ENCODE measurements around the gene SERPINB6. TPM values are rescaled to one million over a fixed set of nuclear protein-coding genes. Genes with fewer than 3 reads are reported as not detected.

SERPINB6 gene
- polyA plus RNA-seq (2012; rRNA removed), result 102 and 111 TPM in 2 replicates
- 109 TPM in 2 replicates for polyA plus RNA-seq (2012; cell fraction: cytosol; rRNA removed)
- polyA plus RNA-seq (2012; cell fraction: nucleus; rRNA removed), result 123 and 128 TPM in 2 replicates

DNA sequence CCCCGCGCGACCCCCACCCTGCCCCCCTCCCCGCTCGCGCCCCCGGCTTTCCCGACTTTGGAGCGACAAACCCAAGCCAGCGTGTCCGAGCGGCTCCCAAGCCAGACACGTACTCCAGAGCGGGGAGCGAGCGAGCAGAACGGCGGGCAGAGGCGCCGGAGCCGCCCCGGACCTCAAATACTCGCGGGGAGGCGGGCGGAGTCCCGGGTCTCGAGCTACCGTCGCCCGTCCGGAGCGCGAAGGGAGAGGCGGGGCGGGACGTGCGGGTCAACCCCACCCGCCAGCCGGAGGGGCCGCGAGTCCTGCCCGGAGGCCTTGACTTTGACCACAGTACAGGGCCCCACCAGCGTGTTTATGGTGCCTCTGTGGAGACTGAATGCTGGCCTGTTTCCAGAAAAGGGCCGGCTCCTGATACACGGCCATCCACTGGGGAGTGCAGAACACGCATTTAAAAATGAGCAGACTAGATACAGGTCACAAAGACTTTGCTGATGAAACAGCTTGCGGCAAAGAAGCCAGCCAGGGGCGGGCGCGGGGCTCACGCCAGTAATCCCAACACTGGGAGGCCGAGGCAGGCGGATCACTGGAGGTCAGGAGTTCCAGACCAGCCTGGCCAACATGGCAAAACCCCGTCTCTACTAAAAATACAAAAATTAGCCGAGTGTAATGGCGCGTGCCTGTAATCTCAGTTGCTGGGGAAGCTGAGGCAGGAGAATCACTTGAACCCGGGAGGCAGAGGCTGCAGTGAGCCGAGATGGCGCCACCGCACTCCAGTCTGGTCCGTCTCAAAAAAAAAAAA is at the start of gene SERPINB6:
TSS of gene SERPINB6 (minus strand) at position 148 of the 799 bp plus-strand sequence. CDS start 12,235 bp downstream, outside the sequence.
- peak within 1 kb of the TSS; percentile 67 to 69 for H3K4me3 ChIP-seq (ENCODE audit: low read depth in 2 of 2, low read length in 1 of 2)
- H3K79me2 ChIP-seq (ENCODE audit: insufficient read depth), result peaks cover 46% of the 10 kb centered on the region
- ChIA-PET CTCF (interaction anchor here (0.9 to 1.6 kb wide), 3 partner anchors 18 to 39 kb away, joined by 3 to 13 read pairs (median 11); no protein-coding TSS in a partner anchor), POLR2A (interaction anchor here (0.6 to 1.6 kb wide), 6 partner anchors 13 to 130 kb away, joined by 3 to 38 read pairs (median 3); partner anchors contain the start of gene SERPINB1)
- H3K27ac ChIP-seq (ENCODE audit: low read depth in 2 of 2, low read length in 1 of 2), result peak within 1 kb of the TSS; percentile 56 to 85
- no peaks in the 10 kb centered on the region for H3K9me2 ChIP-seq
- H2AFZ ChIP-seq (ENCODE audit: low read depth), result peak within 1 kb of the TSS; percentile 92
- H3K36me3 ChIP-seq (replicated peaks in 1 of 2; ENCODE audit: control insufficient read depth in 1 of 2, insufficient read depth in 2 of 2, low read length in 1 of 2), result peaks cover 0 to 3% of the 10 kb centered on the region in 2 experiments
- H3F3A ChIP-seq (replicated peaks; ENCODE audit: insufficient read depth), result peaks cover 27% of the 10 kb centered on the region
- H4K20me1 ChIP-seq (ENCODE audit: insufficient read depth), result no peaks in the 10 kb centered on the region
- no peaks in the 10 kb centered on the region for H3K27me3 ChIP-seq (ENCODE audit: insufficient read depth)
- 22% methylated on average over 13 of the region's 63 CpGs for WGBS (ENCODE audit: low lambda C conversion rate)
- H3K9me3 ChIP-seq, result no peaks in the 10 kb centered on the region
- peaks cover 9 to 10% of the 10 kb centered on the region in 2 experiments; a peak in 3 of 4 replicates for H3K4me1 ChIP-seq (ENCODE audit: control insufficient read depth in 1 of 2, insufficient read depth in 2 of 2, low read depth in 1 of 2, low read length in 1 of 2)
- H3K4me2 ChIP-seq, result peak within 1 kb of the TSS; percentile 79
- peak within 1 kb of the TSS; percentile 83 for H3K9ac ChIP-seq
- peak; percentile 84 for DNase-seq
- TF ChIP-seq USF2 (IDR thresholded peaks at IDR 0.05; ENCODE audit: borderline replicate concordance, low read depth, low read length), result no peak
- no peak for TF ChIP-seq JUND (IDR thresholded peaks at IDR 0.05)
- TF ChIP-seq TCF12 (IDR thresholded peaks at IDR 0.05), result no peak
- no peak for TF ChIP-seq RAD21 (IDR thresholded peaks at IDR 0.05; ENCODE audit: low read length)
- no peak for TF ChIP-seq NRF1 (IDR thresholded peaks at IDR 0.05; ENCODE audit: low read depth, low read length)
- peak; percentile 50; the same call in 1 of the 2 replicates for TF ChIP-seq POLR2AphosphoS5 (IDR thresholded peaks at IDR 0.05; ENCODE audit: low read depth, low read length)
- TF ChIP-seq FOSL2 (IDR thresholded peaks at IDR 0.05; ENCODE audit: borderline replicate concordance, low read depth), result no peak
- no peak for TF ChIP-seq EZH2phosphoT487 (IDR thresholded peaks at IDR 0.05; ENCODE audit: borderline replicate concordance, low read depth)
- TF ChIP-seq GABPA (IDR thresholded peaks at IDR 0.05; ENCODE audit: low read depth), result peak; percentile 10; the same call in 1 of the 2 replicates
- no peak for TF ChIP-seq PBX3 (IDR thresholded peaks at IDR 0.05)
- TF ChIP-seq, protein P1, sequence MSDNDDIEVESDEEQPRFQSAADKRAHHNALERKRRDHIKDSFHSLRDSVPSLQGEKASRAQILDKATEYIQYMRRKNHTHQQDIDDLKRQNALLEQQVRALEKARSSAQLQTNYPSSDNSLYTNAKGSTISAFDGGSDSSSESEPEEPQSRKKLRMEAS (IDR thresholded peaks at IDR 0.05; ENCODE audit: low read depth), result peak; percentile 38; the same call in 1 of the 2 replicates
- TF ChIP-seq SIN3A (IDR thresholded peaks at IDR 0.05; ENCODE audit: borderline replicate concordance, low read depth, low read length), result no peak
- no peak for TF ChIP-seq FOXM1 (IDR thresholded peaks at IDR 0.05; ENCODE audit: low read depth)
- TF ChIP-seq, protein P2, sequence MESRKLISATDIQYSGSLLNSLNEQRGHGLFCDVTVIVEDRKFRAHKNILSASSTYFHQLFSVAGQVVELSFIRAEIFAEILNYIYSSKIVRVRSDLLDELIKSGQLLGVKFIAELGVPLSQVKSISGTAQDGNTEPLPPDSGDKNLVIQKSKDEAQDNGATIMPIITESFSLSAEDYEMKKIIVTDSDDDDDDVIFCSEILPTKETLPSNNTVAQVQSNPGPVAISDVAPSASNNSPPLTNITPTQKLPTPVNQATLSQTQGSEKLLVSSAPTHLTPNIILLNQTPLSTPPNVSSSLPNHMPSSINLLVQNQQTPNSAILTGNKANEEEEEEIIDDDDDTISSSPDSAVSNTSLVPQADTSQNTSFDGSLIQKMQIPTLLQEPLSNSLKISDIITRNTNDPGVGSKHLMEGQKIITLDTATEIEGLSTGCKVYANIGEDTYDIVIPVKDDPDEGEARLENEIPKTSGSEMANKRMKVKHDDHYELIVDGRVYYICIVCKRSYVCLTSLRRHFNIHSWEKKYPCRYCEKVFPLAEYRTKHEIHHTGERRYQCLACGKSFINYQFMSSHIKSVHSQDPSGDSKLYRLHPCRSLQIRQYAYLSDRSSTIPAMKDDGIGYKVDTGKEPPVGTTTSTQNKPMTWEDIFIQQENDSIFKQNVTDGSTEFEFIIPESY (IDR thresholded peaks at IDR 0.05; ENCODE audit: borderline replicate concordance, low read depth), result no peak
- no peak for TF ChIP-seq RFX5 (IDR thresholded peaks at IDR 0.05; ENCODE audit: low read length)
- peak; percentile 73 for TF ChIP-seq NFIC (IDR thresholded peaks at IDR 0.05; ENCODE audit: borderline replicate concordance)
- TF ChIP-seq EP300 (IDR thresholded peaks at IDR 0.05; ENCODE audit: borderline replicate concordance in 1 of 2, low read depth in 1 of 2, low read length in 1 of 2), result no peak
- TF ChIP-seq CHD2 (IDR thresholded peaks at IDR 0.05; ENCODE audit: low read length, partially characterized antibody), result no peak
- no peak for TF ChIP-seq SMC3 (IDR thresholded peaks at IDR 0.05; ENCODE audit: low read depth, low read length)
- TF ChIP-seq, protein P3, sequence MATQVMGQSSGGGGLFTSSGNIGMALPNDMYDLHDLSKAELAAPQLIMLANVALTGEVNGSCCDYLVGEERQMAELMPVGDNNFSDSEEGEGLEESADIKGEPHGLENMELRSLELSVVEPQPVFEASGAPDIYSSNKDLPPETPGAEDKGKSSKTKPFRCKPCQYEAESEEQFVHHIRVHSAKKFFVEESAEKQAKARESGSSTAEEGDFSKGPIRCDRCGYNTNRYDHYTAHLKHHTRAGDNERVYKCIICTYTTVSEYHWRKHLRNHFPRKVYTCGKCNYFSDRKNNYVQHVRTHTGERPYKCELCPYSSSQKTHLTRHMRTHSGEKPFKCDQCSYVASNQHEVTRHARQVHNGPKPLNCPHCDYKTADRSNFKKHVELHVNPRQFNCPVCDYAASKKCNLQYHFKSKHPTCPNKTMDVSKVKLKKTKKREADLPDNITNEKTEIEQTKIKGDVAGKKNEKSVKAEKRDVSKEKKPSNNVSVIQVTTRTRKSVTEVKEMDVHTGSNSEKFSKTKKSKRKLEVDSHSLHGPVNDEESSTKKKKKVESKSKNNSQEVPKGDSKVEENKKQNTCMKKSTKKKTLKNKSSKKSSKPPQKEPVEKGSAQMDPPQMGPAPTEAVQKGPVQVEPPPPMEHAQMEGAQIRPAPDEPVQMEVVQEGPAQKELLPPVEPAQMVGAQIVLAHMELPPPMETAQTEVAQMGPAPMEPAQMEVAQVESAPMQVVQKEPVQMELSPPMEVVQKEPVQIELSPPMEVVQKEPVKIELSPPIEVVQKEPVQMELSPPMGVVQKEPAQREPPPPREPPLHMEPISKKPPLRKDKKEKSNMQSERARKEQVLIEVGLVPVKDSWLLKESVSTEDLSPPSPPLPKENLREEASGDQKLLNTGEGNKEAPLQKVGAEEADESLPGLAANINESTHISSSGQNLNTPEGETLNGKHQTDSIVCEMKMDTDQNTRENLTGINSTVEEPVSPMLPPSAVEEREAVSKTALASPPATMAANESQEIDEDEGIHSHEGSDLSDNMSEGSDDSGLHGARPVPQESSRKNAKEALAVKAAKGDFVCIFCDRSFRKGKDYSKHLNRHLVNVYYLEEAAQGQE (IDR thresholded peaks at IDR 0.05; ENCODE audit: low read depth, low read length), result no peak
- TF ChIP-seq, protein P4, sequence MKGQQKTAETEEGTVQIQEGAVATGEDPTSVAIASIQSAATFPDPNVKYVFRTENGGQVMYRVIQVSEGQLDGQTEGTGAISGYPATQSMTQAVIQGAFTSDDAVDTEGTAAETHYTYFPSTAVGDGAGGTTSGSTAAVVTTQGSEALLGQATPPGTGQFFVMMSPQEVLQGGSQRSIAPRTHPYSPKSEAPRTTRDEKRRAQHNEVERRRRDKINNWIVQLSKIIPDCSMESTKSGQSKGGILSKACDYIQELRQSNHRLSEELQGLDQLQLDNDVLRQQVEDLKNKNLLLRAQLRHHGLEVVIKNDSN (IDR thresholded peaks at IDR 0.05; ENCODE audit: borderline replicate concordance, low read depth), result no peak
- TF ChIP-seq MEF2A (IDR thresholded peaks at IDR 0.05; ENCODE audit: borderline replicate concordance, low read depth), result no peak
- TF ChIP-seq MXI1 (IDR thresholded peaks at IDR 0.05; ENCODE audit: low read depth, low read length), result peak; percentile 39; the same call in 1 of the 2 replicates
- TF ChIP-seq ELF1 (IDR thresholded peaks at IDR 0.05), result no peak

Data from SK-N-SH (cell line).